HG03095 (cell line): ENCODE results near the gene TRIM37.
"Not testable (repeated sequence)": the region's sequence is repeated elsewhere in the genome, so short reads cannot be mapped to it uniquely, and the experiment has no call there.

Experiments used
- ATAC-seq: cut with Tn5 transposase; IDR thresholded peaks from one replicate; pipeline ENCODE4 v1.9.1; 2021; ENCODE audit warnings: moderate library complexity; ENCODE audit not compliant: unreplicated experiment

Gene TRIM37

GRCh38 chr17:58956997-58957724 lies 149.5 kb downstream of the TRIM37 start:
- ATAC-seq = no peak

- not testable (repeated sequence) for ATAC-seq
These were observed 152.3 kb downstream of the TRIM37 start for GRCh38 chr17:58954358-58954757.

- no peak for ATAC-seq
These were observed 158.9 kb downstream of the TRIM37 start for GRCh38 chr17:58947824-58948223.

GRCh38 chr17:58947411-58947810 lies 159.3 kb downstream of the TRIM37 start:
- no peak for ATAC-seq

GRCh38 chr17:58944166-58944565 lies 162.5 kb downstream of the TRIM37 start:
- ATAC-seq = no peak

GRCh38 chr17:58936295-58936694 lies 170.4 kb downstream of the TRIM37 start:
- no peak for ATAC-seq

GRCh38 chr17:58932956-58933355 lies 173.7 kb downstream of the TRIM37 start:
- no peak for ATAC-seq
